ENCODE data around the gene CSNK1G2. TPM values are rescaled to one million over a fixed set of nuclear protein-coding genes. Genes with fewer than 3 reads are reported as not detected.

Gene CSNK1G2
- total RNA-seq, 1 donor from 2014 or later: 24.5 TPM

GRCh38 chr19:2026770-2027169, 85.8 kb downstream of the CSNK1G2 start:
- Histone ChIP-seq H3K27ac (replicated peaks) (no peak overlapping the region), H3K27me3 (ENCODE audit: low read depth) (no peaks in the 10 kb centered on the region), H3K36me3 (no peaks in the 10 kb centered on the region), H3K4me3 (no peak overlapping the region), H3K9me3 (replicated peaks) (peaks cover 10% of the 10 kb centered on the region), H3K4me1 (peaks cover 30% of the 10 kb centered on the region)
- no peak for TF ChIP-seq CTCF (IDR thresholded peaks at IDR 0.05; ENCODE audit: borderline replicate concordance)
- intact Hi-C loops (cut with micrococcal nuclease): no loop called here
- no peak for DNase-seq

GRCh38 chr19:2027361-2027760, 86.4 kb downstream of the CSNK1G2 start:
- Histone ChIP-seq H3K36me3 (no peaks in the 10 kb centered on the region), H3K27ac (replicated peaks) (no peak overlapping the region), H3K4me1 (peaks cover 36% of the 10 kb centered on the region), H3K27me3 (ENCODE audit: low read depth) (no peaks in the 10 kb centered on the region), H3K4me3 (no peak overlapping the region), H3K9me3 (replicated peaks) (peaks cover 10% of the 10 kb centered on the region)
- intact Hi-C loops (cut with micrococcal nuclease): no loop called here
- TF ChIP-seq CTCF (IDR thresholded peaks at IDR 0.05; ENCODE audit: borderline replicate concordance): no peak
- no peak for DNase-seq

Other genes with a start within 250 kb of the CSNK1G2 start
- not detected for gene ONECUT3, start 187.7 kb upstream of the CSNK1G2 start, total RNA-seq
- 0.41 TPM for gene ATP8B3, start 128.9 kb upstream of the CSNK1G2 start, total RNA-seq
- 17.7 TPM for gene REXO1, start 92.7 kb upstream of the CSNK1G2 start, total RNA-seq
- 6.4 TPM for gene KLF16, start 77.6 kb upstream of the CSNK1G2 start, total RNA-seq
- 55.6 TPM for gene ABHD17A, start 55.7 kb upstream of the CSNK1G2 start, total RNA-seq
- 1.8 TPM for gene ADAT3, start 35.8 kb upstream of the CSNK1G2 start, total RNA-seq
- gene SCAMP4, start 35.8 kb upstream of the CSNK1G2 start, total RNA-seq: 16.2 TPM
- 53.4 TPM for gene BTBD2, start 74.5 kb downstream of the CSNK1G2 start, total RNA-seq
- 200 TPM for gene MKNK2, start 110.1 kb downstream of the CSNK1G2 start, total RNA-seq
- gene MOB3A, start 155.2 kb downstream of the CSNK1G2 start, total RNA-seq: 16.1 TPM
- 2.8 TPM for gene IZUMO4, start 155.7 kb downstream of the CSNK1G2 start, total RNA-seq
- gene AP3D1, start 210.4 kb downstream of the CSNK1G2 start, total RNA-seq: 75.4 TPM
- gene DOT1L, start 222.8 kb downstream of the CSNK1G2 start, total RNA-seq: 8.4 TPM